Left cardiac atrium (tissue), 4 donors: Measurements from ENCODE around the gene PLS1. TPM values are rescaled to one million over a fixed set of nuclear protein-coding genes. Genes with fewer than 3 reads are reported as not detected.
"Not testable (repeated sequence)": the region's sequence is repeated elsewhere in the genome, so short reads cannot be mapped to it uniquely, and the experiment has no call there.

ENCODE experiments used
- ATAC-seq, 2 donors: fragments of 200-7000 bp; cut with Tn5 transposase; one replicate each; pipeline ENCODE4 v1.9.1; 2020; ENCODE audit warnings: mild to moderate bottlenecking in 2 of 2, moderate library complexity in 2 of 2
- DNase-seq: peaks from one replicate; pipeline ENCODE4 v3.0.0-alpha.2; 2020
- intact Hi-C, 2 donors: fragments of 100-400 bp; cut with DNase I; formaldehyde crosslinking; loops; one replicate each; pipeline versions ENCODE4 v1.14.1 to v1.15.1; 2022 to 2023
- long read RNA-seq: library from polyadenylated mRNA; unstranded; transcript quantifications from one replicate; pipeline ENCODE4 v2.0.0, GENCODE V29; 2021
- total RNA-seq, 2 donors: library from RNA; stranded (reverse); fragmentation: NEBNext Ultra II Directional; extraction: Animal tissue kit (Norgen Biotek cat#: 25700); gene quantifications; one replicate each; pipeline ENCODE4 v1.2.1, GENCODE V29; 2021
- donor health status: DM: no; HTN: yes; CAD: no.
- donor health status: DM: no; HTN: yes; CAD: no; lungs with severe emphysema.
- donor health status: DM: yes; HTN: yes; CAD: no.
- donor health status: Dilated cardiomyopathy.

PLS1 gene, protein sequence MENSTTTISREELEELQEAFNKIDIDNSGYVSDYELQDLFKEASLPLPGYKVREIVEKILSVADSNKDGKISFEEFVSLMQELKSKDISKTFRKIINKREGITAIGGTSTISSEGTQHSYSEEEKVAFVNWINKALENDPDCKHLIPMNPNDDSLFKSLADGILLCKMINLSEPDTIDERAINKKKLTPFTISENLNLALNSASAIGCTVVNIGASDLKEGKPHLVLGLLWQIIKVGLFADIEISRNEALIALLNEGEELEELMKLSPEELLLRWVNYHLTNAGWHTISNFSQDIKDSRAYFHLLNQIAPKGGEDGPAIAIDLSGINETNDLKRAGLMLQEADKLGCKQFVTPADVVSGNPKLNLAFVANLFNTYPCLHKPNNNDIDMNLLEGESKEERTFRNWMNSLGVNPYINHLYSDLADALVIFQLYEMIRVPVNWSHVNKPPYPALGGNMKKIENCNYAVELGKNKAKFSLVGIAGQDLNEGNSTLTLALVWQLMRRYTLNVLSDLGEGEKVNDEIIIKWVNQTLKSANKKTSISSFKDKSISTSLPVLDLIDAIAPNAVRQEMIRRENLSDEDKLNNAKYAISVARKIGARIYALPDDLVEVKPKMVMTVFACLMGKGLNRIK
- total RNA-seq = 1 to 10 TPM; 1.5 to 2.9 TPM
- long read RNA-seq, partial matches to known transcripts = 1 of 3 reads
- long read RNA-seq, other reads (novel, unspliced or antisense) = 0 of 3 reads

GRCh38 chr3:142595951-142596725 is at the start of gene PLS1:
Gene PLS1 (plus strand): TSS chr3:142596393. CDS start chr3:142664238, 67,845 bp downstream.
- intact Hi-C loops = no loop called here
- DNase-seq (peak; percentile 82), ATAC-seq (peak; percentile 96 to 97)

DNA sequence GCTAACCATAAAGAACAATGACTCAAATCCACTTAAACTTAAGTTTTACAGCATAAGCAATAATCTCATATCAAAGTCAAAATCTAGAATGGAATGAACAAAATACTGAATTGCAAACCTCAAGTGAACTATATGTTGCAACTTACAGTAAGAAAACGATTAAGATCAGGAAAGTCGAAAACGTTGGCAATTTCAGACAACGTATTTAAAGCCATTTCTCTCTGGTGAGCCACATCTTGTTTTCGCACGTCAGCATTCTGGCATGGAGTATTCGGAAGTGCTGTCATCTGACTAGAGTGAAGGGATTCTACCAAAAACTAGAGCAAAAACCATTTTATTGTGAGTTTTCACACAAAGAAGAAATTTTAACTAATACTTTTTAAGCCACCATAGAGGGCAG is 46.2 kb upstream of the PLS1 start:
- intact Hi-C loops = no loop called here
- ATAC-seq (no peak), DNase-seq (no peak)

GRCh38 chr3:142552579-142552978 is 43.6 kb upstream of the PLS1 start:
- not testable (repeated sequence) for DNase-seq

GRCh38 chr3:142553741-142554140 is 42.5 kb upstream of the PLS1 start:
- intact Hi-C loops = no loop called here
- DNase-seq (no peak), ATAC-seq (no peak)

More at GRCh38 chr3:142552579-142552978, 43.6 kb upstream of the PLS1 start:
- intact Hi-C loops, ATAC-seq: not testable (repeated sequence)

- ATAC-seq (no peak), DNase-seq (no peak)
- intact Hi-C loops = no loop called here
Observed at GRCh38 chr3:142560118-142560517, 36.1 kb upstream of the PLS1 start.

GRCh38 chr3:142563496-142563997 is 32.6 kb upstream of the PLS1 start:
- DNase-seq (no peak), ATAC-seq (no peak)
- intact Hi-C loops = no loop called here

- intact Hi-C loops = no loop called here
- no peak for ATAC-seq
- DNase-seq = no peak
Observed at GRCh38 chr3:142566096-142566495, 30.1 kb upstream of the PLS1 start.

- intact Hi-C loops = no loop called here
- DNase-seq (no peak), ATAC-seq (peak in 1 of 2 donors; percentile 16)
Observed at GRCh38 chr3:142568393-142569017, 27.7 kb upstream of the PLS1 start.

- ATAC-seq, intact Hi-C loops, DNase-seq: not testable (repeated sequence)
Observed at GRCh38 chr3:142569422-142569821, 26.8 kb upstream of the PLS1 start.

DNA sequence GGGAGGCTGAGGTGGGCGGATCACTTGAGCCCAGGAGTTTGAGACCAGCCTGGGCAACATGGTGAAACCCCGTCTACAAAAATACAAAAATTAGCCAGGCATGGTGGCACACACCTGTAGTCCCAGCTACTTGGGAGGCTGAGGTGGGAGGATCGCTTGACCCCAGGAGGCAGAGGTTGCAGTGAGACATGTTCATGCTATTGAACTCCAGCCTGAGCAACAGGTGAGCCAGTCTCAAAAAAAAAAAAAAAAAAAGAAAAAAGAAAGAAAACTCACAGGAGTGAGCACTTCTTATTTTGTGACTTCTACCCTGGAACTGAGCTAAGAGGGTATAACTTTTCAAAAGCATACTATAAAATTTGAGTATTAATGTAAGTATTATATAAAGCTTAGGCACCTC is 22.0 kb upstream of the PLS1 start:
- DNase-seq, intact Hi-C loops, ATAC-seq: not testable (repeated sequence)

- intact Hi-C loops = no loop called here
- ATAC-seq = no peak
- DNase-seq = no peak
Observed at GRCh38 chr3:142574665-142575064, 21.5 kb upstream of the PLS1 start.

GRCh38 chr3:142576792-142577191 is 19.4 kb upstream of the PLS1 start:
- DNase-seq = no peak
- ATAC-seq = no peak
- intact Hi-C loops = no loop called here

DNA sequence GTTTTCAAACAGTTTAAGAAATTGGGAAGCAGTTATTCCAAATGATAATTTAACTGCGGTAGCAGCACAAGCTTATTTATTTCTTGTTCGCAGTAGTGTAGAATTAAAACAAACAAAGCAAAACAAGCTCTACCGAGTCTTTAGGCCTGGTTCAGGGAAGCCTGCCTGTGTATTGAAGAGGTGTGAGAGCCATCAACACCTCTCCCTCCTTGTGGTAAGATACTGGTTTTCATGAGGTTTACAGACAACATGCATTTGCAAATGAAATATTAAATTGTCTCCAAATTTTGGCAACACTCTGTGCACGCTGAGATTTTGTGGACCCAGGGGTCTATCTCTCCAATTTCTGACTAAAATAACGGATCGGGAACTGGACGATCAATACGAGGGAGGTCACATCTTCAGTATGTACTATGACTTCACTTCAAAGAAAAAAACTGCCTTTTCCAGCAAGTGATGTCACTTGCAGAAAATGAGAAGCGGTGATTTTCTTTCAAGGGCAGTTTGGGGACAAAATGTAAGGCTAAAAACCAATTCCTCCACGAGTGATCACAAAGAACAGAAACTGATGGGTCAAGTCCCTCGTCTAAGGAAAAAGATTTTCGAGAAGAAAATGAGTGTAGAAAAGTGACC is 18.4 kb upstream of the PLS1 start:
- DNase-seq = no peak
- intact Hi-C loops = no loop called here

GRCh38 chr3:142578329-142579223 is 17.6 kb upstream of the PLS1 start, which contains the start of gene ATR:
Gene ATR (minus strand): TSS chr3:142578733. CDS start chr3:142578704, 29 bp downstream.
- intact Hi-C loops = no loop called here
- peak; percentile 98 for DNase-seq
- ATAC-seq = peak; percentile 99

More for the DNA sequence above, 18.4 kb upstream of the PLS1 start:
- no peak for ATAC-seq

GRCh38 chr3:142580061-142580423 is 16.2 kb upstream of the PLS1 start:
- intact Hi-C loops = loop anchor here (10.0 kb wide), 3 partner anchors 145 to 415 kb away; partner anchors contain the start of gene TRPC1 (in 1 of the 2)
- ATAC-seq (no peak), DNase-seq (no peak)

- not testable (repeated sequence) for DNase-seq, ATAC-seq
- intact Hi-C loops = loop anchor here (10.0 kb wide), 3 partner anchors 144 to 414 kb away; partner anchors contain the start of gene TRPC1 (in 1 of the 2)
Observed at GRCh38 chr3:142581070-142581469, 15.1 kb upstream of the PLS1 start.

DNA sequence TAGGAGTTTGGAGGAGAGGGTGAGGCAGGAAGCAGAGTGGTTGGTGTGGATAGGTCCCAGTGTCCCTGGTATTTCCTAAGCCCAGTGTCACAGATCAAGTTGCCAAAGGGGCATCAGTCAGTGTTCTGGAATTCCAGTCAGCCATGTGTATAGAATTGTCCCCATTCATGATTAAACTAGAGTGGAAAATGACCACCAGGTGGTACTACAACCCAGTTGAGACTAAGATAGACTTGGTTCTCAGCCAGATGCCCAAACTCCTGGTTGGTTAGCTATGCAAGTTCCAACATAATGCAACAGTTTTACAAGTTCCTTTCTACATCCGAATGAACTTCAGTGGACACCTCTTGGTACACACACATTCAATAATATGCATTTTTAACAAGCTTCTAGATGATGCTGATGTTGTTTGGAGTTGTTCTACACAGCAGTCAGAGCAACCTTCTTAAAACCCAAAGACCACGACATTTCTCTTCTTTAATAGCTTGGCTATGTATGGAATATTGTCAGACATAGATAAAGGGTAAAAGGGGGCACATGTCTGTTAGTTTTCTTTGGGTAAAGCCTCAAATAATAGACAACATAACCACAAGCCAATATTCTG is 9.3 kb upstream of the PLS1 start:
- no peak for DNase-seq
- intact Hi-C loops = loop anchor here (5.0 to 10.0 kb wide), 4 partner anchors 138 to 408 kb away; partner anchors contain the start of gene TRPC1 (in 1 of the 2)
- ATAC-seq = peak; percentile 78 to 81
